ENCODE measurements around the gene TMEM233. TPM values are rescaled to one million over a fixed set of nuclear protein-coding genes. Genes with fewer than 3 reads are reported as not detected.

The TMEM233 gene
- total and polyA plus RNA-seq, 2 experiments from 2014 or later = 0.24 to 0.71 TPM

GRCh38 chr12:119685375-119685774, 91.8 kb downstream of the TMEM233 start:
- Histone ChIP-seq H4K20me1 (replicated peaks; ENCODE audit: insufficient read depth) (no peaks in the 10 kb centered on the region; the same call in 1 of the 2 replicates), H3F3A (replicated peaks; ENCODE audit: low read depth) (0 out of 2 replicates have a peak, but pooled peaks cover 3% of the 10 kb centered on the region), H3K36me3 (ENCODE audit: insufficient read depth) (peaks cover 6% of the 10 kb centered on the region), H2AFZ (no peak overlapping the region), H3K4me1 (ENCODE audit: insufficient read depth) (no peaks in the 10 kb centered on the region), H3K4me2 (no peak overlapping the region), H3K9me2 (ENCODE audit: insufficient read depth) (0 out of 2 replicates have a peak, but pooled peaks cover 4% of the 10 kb centered on the region), H3K79me2 (replicated peaks; ENCODE audit: insufficient read depth) (no peaks in the 10 kb centered on the region), H3K4me3 (no peak overlapping the region), H3K27me3 (ENCODE audit: insufficient read depth) (no peaks in the 10 kb centered on the region), H3K27ac (ENCODE audit: low read depth) (no peak overlapping the region)
- no peak for ATAC-seq
- Mint-ChIP-seq H3K27ac (no peak overlapping the region), H3K4me1 (peaks cover 8% of the 10 kb centered on the region; the same call in 2 of the 3 replicates), H3K9me3 (no peaks in the 10 kb centered on the region), H3K27me3 (ENCODE audit: insufficient read depth, low read depth, poor library complexity) (no peaks in the 10 kb centered on the region), H3K36me3 (ENCODE audit: low read depth) (peaks cover 50% of the 10 kb centered on the region), H3K4me3 (no peak overlapping the region)
- TF ChIP-seq EZH2phosphoT487 (IDR thresholded peaks at IDR 0.05; ENCODE audit: unreplicated experiment) (no peak), ZNF331 (CRISPR knock-in tag; IDR thresholded peaks at IDR 0.05; ENCODE audit: low read depth) (no peak), EZH2 (IDR thresholded peaks at IDR 0.05; ENCODE audit: low read depth, unreplicated experiment) (no peak), JUNB (IDR thresholded peaks at IDR 0.05; ENCODE audit: unreplicated experiment) (no peak), REST (IDR thresholded peaks at IDR 0.05; ENCODE audit: unreplicated experiment) (no peak), CTCF (conservative IDR thresholded peaks at IDR 0.05; ENCODE audit: low read depth in 2 of 2) (no peak), POLR2AphosphoS5 (IDR thresholded peaks at IDR 0.05; ENCODE audit: low read depth) (no peak), ZNF462 (CRISPR knock-in tag; IDR thresholded peaks at IDR 0.05) (no peak), ETS1 (IDR thresholded peaks at IDR 0.05) (no peak), STAT1 (IDR thresholded peaks at IDR 0.05; ENCODE audit: unreplicated experiment) (no peak), ZNF114 (CRISPR knock-in tag; IDR thresholded peaks at IDR 0.05) (no peak), CREB1 (CRISPR knock-in tag; IDR thresholded peaks at IDR 0.05; ENCODE audit: low read depth) (no peak), NANOG (IDR thresholded peaks at IDR 0.05; ENCODE audit: borderline replicate concordance) (no peak)
- no peak for DNase-seq (ENCODE audit: low spot score)

Data from GM23338 (cell line).